ENCODE data around the gene HSPBP1.

- TF ChIP-seq POLR2A (IDR thresholded peaks at IDR 0.05; ENCODE audit: low read depth, low read length): no peak
- TF ChIP-seq, protein P1, sequence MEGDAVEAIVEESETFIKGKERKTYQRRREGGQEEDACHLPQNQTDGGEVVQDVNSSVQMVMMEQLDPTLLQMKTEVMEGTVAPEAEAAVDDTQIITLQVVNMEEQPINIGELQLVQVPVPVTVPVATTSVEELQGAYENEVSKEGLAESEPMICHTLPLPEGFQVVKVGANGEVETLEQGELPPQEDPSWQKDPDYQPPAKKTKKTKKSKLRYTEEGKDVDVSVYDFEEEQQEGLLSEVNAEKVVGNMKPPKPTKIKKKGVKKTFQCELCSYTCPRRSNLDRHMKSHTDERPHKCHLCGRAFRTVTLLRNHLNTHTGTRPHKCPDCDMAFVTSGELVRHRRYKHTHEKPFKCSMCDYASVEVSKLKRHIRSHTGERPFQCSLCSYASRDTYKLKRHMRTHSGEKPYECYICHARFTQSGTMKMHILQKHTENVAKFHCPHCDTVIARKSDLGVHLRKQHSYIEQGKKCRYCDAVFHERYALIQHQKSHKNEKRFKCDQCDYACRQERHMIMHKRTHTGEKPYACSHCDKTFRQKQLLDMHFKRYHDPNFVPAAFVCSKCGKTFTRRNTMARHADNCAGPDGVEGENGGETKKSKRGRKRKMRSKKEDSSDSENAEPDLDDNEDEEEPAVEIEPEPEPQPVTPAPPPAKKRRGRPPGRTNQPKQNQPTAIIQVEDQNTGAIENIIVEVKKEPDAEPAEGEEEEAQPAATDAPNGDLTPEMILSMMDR (conservative IDR thresholded peaks at IDR 0.05; ENCODE audit: low read depth, low read length): no peak
- TF ChIP-seq SMC3 (IDR thresholded peaks at IDR 0.05; ENCODE audit: low read depth, low read length): no peak
- no peak for TF ChIP-seq FOS (IDR thresholded peaks at IDR 0.05; ENCODE audit: low read depth, low read length)
- no peak for TF ChIP-seq MXI1 (IDR thresholded peaks at IDR 0.05; ENCODE audit: borderline replicate concordance, low read depth, low read length)
- TF ChIP-seq MAZ (IDR thresholded peaks at IDR 0.05; ENCODE audit: borderline replicate concordance, low read depth, low read length): no peak
- TF ChIP-seq RAD21 (IDR thresholded peaks at IDR 0.05; ENCODE audit: low read length): no peak
- no peak for TF ChIP-seq MAFK (IDR thresholded peaks at IDR 0.05; ENCODE audit: low read depth, low read length)
- TF ChIP-seq CHD1 (IDR thresholded peaks at IDR 0.05; ENCODE audit: low read depth, low read length): no peak
- no peak for TF ChIP-seq RCOR1 (IDR thresholded peaks at IDR 0.05; ENCODE audit: insufficient replicate concordance, low read length)
- no peak for TF ChIP-seq NFE2L2 (IDR thresholded peaks at IDR 0.05; ENCODE audit: low read depth, low read length)
- TF ChIP-seq RFX5 (IDR thresholded peaks at IDR 0.05; ENCODE audit: low read depth, low read length): no peak
These were observed 4.6 kb upstream of the HSPBP1 start for GRCh38 chr19:55284405-55285058.
